OCI-LY1 (cell line): Measurements from ENCODE around the gene DPY19L1.
"Not testable (repeated sequence)": the region's sequence is repeated elsewhere in the genome, so short reads cannot be mapped to it uniquely, and the experiment has no call there.

Experiments used
- EZH2 ChIP-seq: fragments of 200-600 bp; sonication (generic), shearing (Covaris generic); IDR thresholded peaks from 2 replicates; pipeline ENCODE4 v1.8.0; 2017; ENCODE audit warnings: borderline replicate concordance, mixed run types, mild to moderate bottlenecking, antibody characterized with exemption, low read length, moderate library complexity, mixed read lengths
- TF ChIP-seq, protein P1 (sequence below): fragments of 200-600 bp; sonication (generic), shearing (Covaris generic); IDR thresholded peaks from 2 replicates; pipeline ENCODE4 v1.5.1; 2017; ENCODE audit warnings: mild to moderate bottlenecking, antibody characterized with exemption, low read length, moderate library complexity, mixed read lengths

GRCh38 chr7:34984140-34984539, 53.1 kb downstream of the DPY19L1 start:
- TF ChIP-seq, protein P1, sequence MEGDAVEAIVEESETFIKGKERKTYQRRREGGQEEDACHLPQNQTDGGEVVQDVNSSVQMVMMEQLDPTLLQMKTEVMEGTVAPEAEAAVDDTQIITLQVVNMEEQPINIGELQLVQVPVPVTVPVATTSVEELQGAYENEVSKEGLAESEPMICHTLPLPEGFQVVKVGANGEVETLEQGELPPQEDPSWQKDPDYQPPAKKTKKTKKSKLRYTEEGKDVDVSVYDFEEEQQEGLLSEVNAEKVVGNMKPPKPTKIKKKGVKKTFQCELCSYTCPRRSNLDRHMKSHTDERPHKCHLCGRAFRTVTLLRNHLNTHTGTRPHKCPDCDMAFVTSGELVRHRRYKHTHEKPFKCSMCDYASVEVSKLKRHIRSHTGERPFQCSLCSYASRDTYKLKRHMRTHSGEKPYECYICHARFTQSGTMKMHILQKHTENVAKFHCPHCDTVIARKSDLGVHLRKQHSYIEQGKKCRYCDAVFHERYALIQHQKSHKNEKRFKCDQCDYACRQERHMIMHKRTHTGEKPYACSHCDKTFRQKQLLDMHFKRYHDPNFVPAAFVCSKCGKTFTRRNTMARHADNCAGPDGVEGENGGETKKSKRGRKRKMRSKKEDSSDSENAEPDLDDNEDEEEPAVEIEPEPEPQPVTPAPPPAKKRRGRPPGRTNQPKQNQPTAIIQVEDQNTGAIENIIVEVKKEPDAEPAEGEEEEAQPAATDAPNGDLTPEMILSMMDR: not testable (repeated sequence)
- not testable (repeated sequence) for TF ChIP-seq EZH2
